Suprapubic skin (tissue), 4 donors: ENCODE data around the gene SECTM1. TPM values are rescaled to one million over a fixed set of nuclear protein-coding genes. Genes with fewer than 3 reads are reported as not detected.

Source experiments
- DNase-seq, 2 donors: peaks; one replicate each; pipeline ENCODE4 v3.0.0-alpha.2; 2019; ENCODE audit warnings: low spot score in 2 of 2
- H3K27ac ChIP-seq: fragments of 200-600 bp; sonication (generic); one replicate; pipeline ENCODE4 v1.5.1; 2019
- H3K27me3 ChIP-seq: fragments of 200-600 bp; sonication (generic); one replicate; pipeline ENCODE4 v1.5.1; 2019
- H3K36me3 ChIP-seq: fragments of 200-600 bp; sonication (generic); one replicate; pipeline ENCODE4 v1.5.1; 2019
- H3K4me1 ChIP-seq: fragments of 200-600 bp; sonication (generic); one replicate; pipeline ENCODE4 v1.5.1; 2019
- H3K4me3 ChIP-seq: fragments of 200-600 bp; sonication (generic); one replicate; pipeline ENCODE4 v1.5.1; 2019; ENCODE audit warnings: mild to moderate bottlenecking
- H3K9me3 ChIP-seq: fragments of 200-600 bp; sonication (generic); one replicate; pipeline ENCODE4 v1.5.1; 2019
- EP300 ChIP-seq: sonication (generic); formaldehyde crosslinking; IDR thresholded peaks from one replicate; pipeline ENCODE4 v1.6.1; 2017; ENCODE audit warnings: antibody characterized with exemption
- POLR2A ChIP-seq, 2 donors: fragments of 450-650 bp; IDR thresholded peaks; one replicate each; pipeline ENCODE4 v1.6.1; 2017; ENCODE audit warnings: antibody characterized with exemption in 2 of 2, mild to moderate bottlenecking in 2 of 2, moderate library complexity in 2 of 2
- POLR2AphosphoS5 ChIP-seq, 3 donors: sonication (generic); formaldehyde crosslinking; IDR thresholded peaks; one replicate each; pipeline ENCODE4 v1.6.1; 2017; ENCODE audit warnings: antibody characterized with exemption in 3 of 3
- WGBS: methylation state at CpG from one replicate; pipeline ENCODE4 v1.1.5; 2018; 5-methylcytosine and 5-hydroxymethylcytosine counted together
- total RNA-seq, 4 donors: library from RNA; depleted of rRNA; stranded (reverse); fragments of >200 nt; gene quantifications; one replicate each; pipeline ENCODE4 v1.1.0, GENCODE V29; 2016
- TF ChIP-seq, protein P1 (sequence below), 2 donors: fragments of 200-600 bp in 1 of 2; fragments of 450-650 bp in 1 of 2; sonication (generic) in 1 of 2; IDR thresholded peaks; one replicate each; pipeline ENCODE4 v1.5.1; 2016 to 2019; ENCODE audit warnings: antibody characterized with exemption in 2 of 2, mild to moderate bottlenecking in 1 of 2, moderate library complexity in 1 of 2

SECTM1 gene
- total RNA-seq, 4 donors from 2014 or later = 9.5 to 37.8 (median 16.6) TPM

DNA sequence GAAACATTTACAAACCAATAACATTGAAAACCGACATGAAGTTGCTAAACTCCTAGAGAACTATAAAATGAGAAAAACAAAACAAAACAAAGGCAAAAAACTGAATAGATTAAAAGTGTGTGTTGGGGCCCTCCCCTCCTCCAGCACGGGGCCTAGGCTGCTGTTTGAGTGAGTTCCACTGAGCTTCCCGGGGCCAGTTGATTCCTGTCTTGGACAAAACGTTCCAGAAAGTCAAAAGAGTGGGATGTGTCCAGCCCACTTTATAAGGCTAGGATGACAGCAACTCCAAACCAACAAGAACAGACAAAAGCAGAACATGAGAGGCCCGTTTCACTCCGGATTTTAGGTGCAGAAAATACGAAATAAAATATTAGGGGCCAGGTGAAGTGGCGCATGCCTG lies 48.4 kb downstream of the SECTM1 start:
- TF ChIP-seq POLR2AphosphoS5 (IDR thresholded peaks at IDR 0.05) (no peak), POLR2A (IDR thresholded peaks at IDR 0.05) (no peak), EP300 (no peak)
- TF ChIP-seq, protein P1, sequence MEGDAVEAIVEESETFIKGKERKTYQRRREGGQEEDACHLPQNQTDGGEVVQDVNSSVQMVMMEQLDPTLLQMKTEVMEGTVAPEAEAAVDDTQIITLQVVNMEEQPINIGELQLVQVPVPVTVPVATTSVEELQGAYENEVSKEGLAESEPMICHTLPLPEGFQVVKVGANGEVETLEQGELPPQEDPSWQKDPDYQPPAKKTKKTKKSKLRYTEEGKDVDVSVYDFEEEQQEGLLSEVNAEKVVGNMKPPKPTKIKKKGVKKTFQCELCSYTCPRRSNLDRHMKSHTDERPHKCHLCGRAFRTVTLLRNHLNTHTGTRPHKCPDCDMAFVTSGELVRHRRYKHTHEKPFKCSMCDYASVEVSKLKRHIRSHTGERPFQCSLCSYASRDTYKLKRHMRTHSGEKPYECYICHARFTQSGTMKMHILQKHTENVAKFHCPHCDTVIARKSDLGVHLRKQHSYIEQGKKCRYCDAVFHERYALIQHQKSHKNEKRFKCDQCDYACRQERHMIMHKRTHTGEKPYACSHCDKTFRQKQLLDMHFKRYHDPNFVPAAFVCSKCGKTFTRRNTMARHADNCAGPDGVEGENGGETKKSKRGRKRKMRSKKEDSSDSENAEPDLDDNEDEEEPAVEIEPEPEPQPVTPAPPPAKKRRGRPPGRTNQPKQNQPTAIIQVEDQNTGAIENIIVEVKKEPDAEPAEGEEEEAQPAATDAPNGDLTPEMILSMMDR (IDR thresholded peaks at IDR 0.05) = no peak
- 50% methylated on average over 8 of the region's 8 CpGs for WGBS
- no peak overlapping the region for H3K27ac ChIP-seq
- no peaks in the 10 kb centered on the region for H3K27me3 ChIP-seq
- DNase-seq = no peak
- no peak overlapping the region for H3K4me3 ChIP-seq
- H3K4me1 ChIP-seq = peaks cover 26% of the 10 kb centered on the region
- no peaks in the 10 kb centered on the region for H3K9me3 ChIP-seq
- H3K36me3 ChIP-seq = no peaks in the 10 kb centered on the region

DNA sequence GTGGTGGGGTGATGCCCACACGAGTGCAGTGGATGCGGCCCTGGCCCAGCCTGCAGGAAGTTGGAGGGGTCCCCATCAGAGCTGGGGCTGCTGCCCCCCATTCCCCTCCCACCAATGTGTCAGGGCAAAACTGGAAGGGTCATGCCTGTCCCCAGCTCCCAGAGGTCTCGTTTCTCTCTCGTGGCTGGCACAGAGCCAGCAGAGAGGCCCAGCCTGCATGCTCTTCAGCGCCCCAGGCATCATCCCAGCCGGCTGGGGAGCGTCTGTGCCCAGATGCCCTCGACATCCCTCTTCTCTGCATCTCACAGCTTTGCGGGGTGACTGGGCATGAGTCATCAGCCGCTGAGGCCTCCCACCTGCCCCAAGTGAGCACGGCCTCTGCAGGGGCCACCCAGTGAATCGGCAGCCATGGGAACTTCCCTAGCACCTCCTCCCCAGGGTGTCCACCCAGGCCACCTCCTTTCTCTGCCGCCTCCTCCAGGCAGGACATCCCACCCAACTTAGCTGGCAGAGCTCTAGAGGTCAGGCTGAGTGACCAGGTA lies 50.3 kb downstream of the SECTM1 start:
- H3K4me1 ChIP-seq = peaks cover 26% of the 10 kb centered on the region
- H3K36me3 ChIP-seq = no peaks in the 10 kb centered on the region
- no peak overlapping the region for H3K4me3 ChIP-seq
- H3K27me3 ChIP-seq = no peaks in the 10 kb centered on the region
- TF ChIP-seq EP300 (no peak), POLR2AphosphoS5 (IDR thresholded peaks at IDR 0.05) (no peak), POLR2A (IDR thresholded peaks at IDR 0.05) (no peak)
- TF ChIP-seq, protein P1 (IDR thresholded peaks at IDR 0.05) = no peak
- no peak overlapping the region for H3K27ac ChIP-seq
- no peaks in the 10 kb centered on the region for H3K9me3 ChIP-seq
- WGBS = 27% methylated on average over 3 of the region's 13 CpGs
- DNase-seq = no peak

DNA sequence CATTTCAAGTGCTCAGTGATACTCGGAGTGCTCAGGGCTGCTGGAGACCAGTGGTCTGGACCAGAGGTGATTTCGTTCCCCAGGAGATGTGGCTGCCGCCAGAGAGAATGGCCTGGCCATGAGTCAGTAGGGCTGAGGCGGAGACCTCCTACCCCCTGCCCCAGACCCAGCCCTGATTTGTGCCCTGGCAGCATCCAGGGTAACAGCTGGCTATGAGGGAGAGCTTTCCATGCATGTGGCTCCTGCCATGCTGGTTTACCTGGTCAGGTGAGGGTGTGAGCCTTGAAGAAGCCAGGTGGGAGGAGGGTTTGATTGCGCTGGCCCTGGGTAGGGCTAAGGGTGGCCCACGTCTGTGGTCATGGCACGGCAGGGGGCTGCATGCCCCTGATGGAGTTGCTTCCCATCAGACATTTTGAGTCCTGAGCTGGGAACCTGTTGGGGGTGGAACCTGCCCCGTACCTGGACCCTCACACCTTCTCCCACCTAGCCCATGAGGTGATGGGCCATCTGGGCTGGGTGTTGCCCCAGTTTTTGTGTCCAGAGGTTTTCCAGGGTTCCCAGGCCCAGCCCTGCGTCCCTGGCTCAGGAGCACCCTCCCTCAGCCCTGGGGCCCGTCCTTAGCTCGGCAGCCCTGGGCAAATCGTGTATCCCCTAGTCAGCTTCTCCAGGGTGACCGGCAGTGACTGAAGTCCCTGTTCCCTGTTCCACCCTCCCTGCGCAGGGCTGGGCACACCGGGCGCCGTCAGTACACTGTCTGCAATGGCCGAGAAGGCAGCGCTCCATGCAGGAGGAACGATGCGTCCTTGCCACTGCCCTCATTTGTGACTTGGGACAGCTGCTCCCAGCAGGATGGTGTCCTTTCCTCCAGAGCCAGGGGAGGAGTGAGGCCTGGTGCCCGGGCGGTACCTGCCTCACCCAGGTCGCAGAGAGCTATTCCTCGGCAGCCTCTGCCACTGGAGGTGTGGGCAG lies 51.0 kb downstream of the SECTM1 start:
- TF ChIP-seq EP300 (no peak), POLR2A (IDR thresholded peaks at IDR 0.05) (no peak), POLR2AphosphoS5 (IDR thresholded peaks at IDR 0.05) (no peak)
- TF ChIP-seq, protein P1 (IDR thresholded peaks at IDR 0.05) = no peak
- 70% methylated on average over 5 of the region's 25 CpGs for WGBS
- H3K27me3 ChIP-seq = no peaks in the 10 kb centered on the region
- no peak for DNase-seq
- H3K36me3 ChIP-seq = no peaks in the 10 kb centered on the region
- H3K27ac ChIP-seq = peak overlapping the region; percentile 45
- H3K4me1 ChIP-seq = peaks cover 23% of the 10 kb centered on the region
- H3K9me3 ChIP-seq = no peaks in the 10 kb centered on the region
- H3K4me3 ChIP-seq = no peak overlapping the region

DNA sequence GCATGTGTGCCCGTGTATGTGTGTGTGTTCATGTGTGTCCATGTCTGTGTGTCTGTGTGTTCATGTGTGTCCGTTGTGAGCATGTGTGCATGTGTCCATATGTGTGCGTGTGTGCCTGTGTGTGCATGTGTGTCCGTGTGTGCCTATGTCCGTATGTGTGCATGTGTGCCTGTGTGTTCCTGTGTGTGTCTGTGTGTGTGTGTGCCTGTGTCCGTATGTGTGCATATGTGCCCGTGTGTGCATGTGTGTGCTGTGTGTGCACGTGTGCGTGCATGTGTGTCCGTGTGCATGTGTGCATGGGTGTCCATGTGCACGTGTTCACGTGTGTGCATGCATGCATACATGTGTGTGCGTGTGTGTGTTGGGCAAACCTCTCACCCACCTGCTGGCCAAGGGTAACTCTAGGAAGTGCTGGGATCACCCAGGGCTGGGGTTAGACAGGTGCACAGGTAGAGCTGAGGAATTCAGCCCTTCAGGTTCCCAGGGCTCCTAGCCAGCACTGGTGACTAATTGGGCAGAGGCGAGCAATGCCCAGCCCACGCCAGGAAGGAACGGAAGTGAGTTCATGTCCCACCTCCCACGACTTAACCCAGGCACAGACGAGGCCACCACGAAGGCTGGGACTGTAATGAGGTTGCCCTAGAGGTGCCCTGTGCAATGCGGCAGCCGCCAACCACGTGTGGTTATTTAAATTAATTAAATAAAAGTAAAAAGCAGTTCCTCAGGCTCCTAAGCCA lies 51.9 kb downstream of the SECTM1 start:
- 64% methylated on average over 21 of the region's 22 CpGs for WGBS
- H3K4me1 ChIP-seq = peaks cover 23% of the 10 kb centered on the region
- no peaks in the 10 kb centered on the region for H3K27me3 ChIP-seq
- H3K27ac ChIP-seq = peak overlapping the region; percentile 45
- no peaks in the 10 kb centered on the region for H3K36me3 ChIP-seq
- no peak for TF ChIP-seq EP300
- no peak for TF ChIP-seq POLR2AphosphoS5 (IDR thresholded peaks at IDR 0.05)
- no peak for TF ChIP-seq POLR2A (IDR thresholded peaks at IDR 0.05)
- TF ChIP-seq, protein P1 (IDR thresholded peaks at IDR 0.05) = no peak
- H3K4me3 ChIP-seq = no peak overlapping the region
- no peak for DNase-seq
- H3K9me3 ChIP-seq = no peaks in the 10 kb centered on the region
